GM18517 (cell line): ENCODE measurements around the gene HPGD.

Experiments
- ATAC-seq: cut with Tn5 transposase; IDR thresholded peaks from one replicate; pipeline ENCODE4 v1.9.1; 2021; ENCODE audit warnings: mild to moderate bottlenecking, moderate library complexity; ENCODE audit not compliant: unreplicated experiment

Gene HPGD

DNA sequence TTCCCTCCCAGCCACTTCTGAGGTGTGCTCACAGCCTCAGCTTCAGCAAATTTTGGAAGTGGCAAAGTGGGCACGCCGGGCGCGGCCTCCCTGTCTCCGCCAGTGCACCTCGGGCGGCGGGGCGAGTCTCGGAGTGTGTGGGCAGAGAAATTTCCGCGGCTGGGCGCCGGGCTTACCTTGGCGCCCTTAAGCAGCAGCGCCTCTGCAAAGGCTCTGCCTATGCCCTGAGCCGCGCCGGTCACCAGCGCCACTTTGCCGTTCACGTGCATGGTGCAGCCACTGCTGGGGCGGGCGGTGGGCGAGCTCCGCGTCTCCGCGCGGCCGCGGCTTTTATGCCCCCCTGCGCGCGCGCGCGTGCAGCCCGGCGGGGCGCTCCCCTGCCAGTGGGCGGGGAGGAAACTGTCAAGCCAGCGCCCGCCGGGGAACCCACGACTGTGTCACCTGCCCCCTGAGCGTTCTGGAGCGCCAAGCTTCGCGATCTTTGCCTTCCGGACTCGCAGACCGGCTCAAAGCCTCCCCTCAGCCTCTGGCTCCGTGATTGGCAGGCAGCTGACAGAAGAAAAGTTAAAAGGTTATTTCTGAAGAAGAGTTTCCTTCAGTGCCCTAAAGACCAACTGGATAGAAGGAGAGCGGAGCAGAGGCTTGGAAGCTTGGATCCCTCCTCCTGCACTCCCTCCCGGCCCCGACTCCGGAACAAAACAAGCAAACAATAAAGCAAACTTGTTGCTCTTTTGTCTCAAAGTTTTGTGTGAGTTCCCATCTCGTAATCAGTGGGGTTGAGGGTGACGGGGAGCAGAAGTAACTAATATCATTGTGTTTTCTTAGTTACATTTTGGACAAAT lies at the start of gene HPGD:
TSS of gene HPGD (minus strand) at position 306 of the 842 bp plus-strand sequence. CDS start at position 269, 37 bp downstream.
- peak; percentile 73 for ATAC-seq

DNA sequence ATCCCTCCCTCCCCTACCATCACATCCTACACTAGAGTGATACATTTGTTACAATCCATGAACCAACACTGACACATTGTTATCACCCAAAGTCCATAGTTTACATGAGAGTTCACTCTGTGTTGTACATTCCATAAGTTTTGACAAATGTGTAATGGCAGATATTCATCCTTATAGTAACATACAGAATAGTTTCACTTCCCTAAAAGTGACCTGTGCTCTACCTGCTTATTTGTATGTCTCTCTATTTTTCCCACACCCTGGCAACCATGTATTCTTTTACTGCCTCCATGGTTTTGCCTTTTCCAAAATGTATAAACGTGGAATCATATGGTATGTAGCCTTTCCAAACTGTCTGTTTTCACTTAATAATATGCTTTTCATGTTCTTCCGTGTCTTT lies 42.2 kb upstream of the HPGD start:
- ATAC-seq = no peak

DNA sequence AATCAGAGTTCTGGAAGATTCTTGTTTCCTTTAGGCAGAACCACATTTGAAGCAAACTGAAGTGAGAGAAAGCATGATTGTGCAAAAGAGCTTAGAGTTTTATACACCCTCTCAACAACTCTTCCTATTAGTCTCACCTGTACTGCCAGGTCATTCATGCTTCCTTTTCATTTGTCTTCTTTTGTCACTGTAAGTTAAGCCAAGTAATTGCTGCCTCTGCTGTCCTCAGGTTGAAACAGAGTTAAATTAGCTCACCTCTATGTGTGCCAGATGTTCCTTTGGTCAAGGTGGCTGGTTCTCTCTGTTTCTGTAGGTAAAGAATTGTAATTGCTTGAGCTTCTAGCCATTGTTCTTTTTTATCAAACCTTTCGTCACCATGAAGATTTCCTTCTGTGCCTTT lies 41.1 kb upstream of the HPGD start:
- ATAC-seq = no peak

- no peak for ATAC-seq
These were observed 39.3 kb upstream of the HPGD start for GRCh38 chr4:174561560-174561959.

GRCh38 chr4:174559894-174560293 lies 37.6 kb upstream of the HPGD start:
- ATAC-seq = no peak

- ATAC-seq = no peak
These were observed 33.7 kb upstream of the HPGD start for GRCh38 chr4:174555789-174556630.

GRCh38 chr4:174554231-174554728 lies 32.0 kb upstream of the HPGD start:
- ATAC-seq = no peak

- ATAC-seq = no peak
These were observed 31.5 kb upstream of the HPGD start for GRCh38 chr4:174553828-174554227.

GRCh38 chr4:174553031-174553430 lies 30.7 kb upstream of the HPGD start:
- ATAC-seq = no peak

DNA sequence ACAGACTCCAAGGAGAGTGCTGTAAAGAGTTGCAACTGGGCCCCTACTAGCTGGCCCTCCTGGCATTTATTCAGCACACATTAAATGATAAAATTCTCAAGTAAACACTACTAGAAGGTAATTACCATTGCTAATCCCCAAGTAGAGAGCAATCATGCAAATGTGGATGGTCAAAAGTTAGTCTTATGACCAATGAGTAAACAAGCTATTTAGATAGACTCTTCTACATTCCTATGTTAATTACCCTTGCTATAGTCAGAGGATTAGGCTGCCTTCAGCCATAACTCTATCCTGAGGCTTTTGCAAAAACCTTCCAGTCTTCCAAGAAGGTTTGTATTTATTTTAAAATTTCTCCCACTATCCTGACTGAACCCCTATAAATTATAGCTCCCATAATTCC lies 28.3 kb upstream of the HPGD start:
- no peak for ATAC-seq

GRCh38 chr4:174549721-174550120 lies 27.4 kb upstream of the HPGD start:
- no peak for ATAC-seq

DNA sequence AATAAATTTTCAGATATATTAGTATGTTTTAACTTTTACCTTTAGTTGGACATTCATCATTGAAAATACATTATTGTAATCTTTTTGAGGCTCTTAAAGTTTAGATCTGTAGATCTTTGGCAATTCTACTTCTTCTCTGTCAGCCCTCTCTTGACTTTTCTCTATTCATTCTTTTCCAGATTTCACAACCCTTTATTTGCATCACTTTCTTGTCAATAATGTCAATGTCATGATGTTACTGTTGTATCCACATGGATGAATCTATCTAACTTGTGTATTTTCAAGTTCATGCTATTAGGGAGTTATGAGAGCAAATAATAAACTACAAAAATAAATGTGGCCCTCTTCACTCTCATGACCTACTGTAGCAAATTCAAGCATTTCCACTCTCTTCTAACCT lies 23.0 kb upstream of the HPGD start:
- no peak for ATAC-seq

GRCh38 chr4:174544496-174544895 lies 22.2 kb upstream of the HPGD start:
- ATAC-seq = no peak

GRCh38 chr4:174540175-174540574 lies 17.9 kb upstream of the HPGD start:
- ATAC-seq = no peak

DNA sequence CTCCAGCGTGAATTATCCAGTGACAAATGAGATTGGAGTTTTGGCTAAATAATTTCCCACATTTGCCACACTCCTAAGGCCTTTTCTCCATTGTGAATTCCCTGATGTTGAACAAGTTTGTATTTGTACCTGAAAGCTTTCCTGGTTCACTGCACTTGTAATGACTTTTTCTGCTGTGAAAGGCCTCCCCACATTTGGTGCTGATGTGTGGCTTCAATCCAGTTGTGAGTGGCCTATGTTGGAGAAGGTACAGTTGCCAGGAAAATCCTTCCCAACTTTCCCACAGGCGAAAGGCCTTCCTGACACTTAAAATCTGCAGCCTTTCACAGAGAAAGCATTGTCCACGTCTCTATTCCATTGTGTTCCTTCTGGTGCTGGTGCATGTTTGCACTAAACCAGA lies 17.3 kb upstream of the HPGD start:
- no peak for ATAC-seq

GRCh38 chr4:174538876-174539250 lies 16.6 kb upstream of the HPGD start:
- no peak for ATAC-seq

DNA sequence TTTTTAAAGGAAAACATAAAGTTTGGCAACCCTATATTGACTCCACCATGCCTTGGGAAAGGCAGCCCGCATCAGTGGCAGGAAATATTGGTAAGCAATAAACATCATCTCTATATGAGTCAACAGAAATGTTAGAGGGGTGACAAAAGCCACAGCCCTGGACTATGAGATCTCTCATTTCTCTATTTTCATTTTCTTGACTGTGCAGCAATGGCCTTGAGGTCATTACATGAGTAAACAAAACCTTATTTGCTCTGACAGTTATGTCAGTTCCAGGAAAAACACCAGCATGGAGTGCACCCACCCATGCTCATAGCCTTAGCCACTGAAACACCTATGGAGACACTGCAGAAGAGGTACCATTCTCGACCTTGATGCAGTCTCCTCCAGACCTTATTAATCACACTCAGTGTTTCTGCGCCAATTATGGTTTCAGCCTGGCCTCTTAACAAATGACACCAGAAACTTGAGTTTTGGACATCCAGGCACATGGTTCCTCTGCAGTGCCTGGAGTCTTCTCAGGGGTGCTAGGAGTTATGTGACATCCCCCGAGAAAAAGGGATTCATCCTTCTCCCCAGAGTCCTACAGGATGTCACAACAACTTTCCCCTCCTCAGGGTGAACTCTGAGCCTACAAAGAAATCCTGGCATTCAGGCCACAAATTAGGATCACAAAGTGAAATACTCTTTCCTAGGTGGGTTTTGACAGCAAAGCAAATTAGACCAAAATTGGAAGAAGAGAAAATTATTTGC lies 16.0 kb upstream of the HPGD start:
- ATAC-seq = peak; percentile 98

DNA sequence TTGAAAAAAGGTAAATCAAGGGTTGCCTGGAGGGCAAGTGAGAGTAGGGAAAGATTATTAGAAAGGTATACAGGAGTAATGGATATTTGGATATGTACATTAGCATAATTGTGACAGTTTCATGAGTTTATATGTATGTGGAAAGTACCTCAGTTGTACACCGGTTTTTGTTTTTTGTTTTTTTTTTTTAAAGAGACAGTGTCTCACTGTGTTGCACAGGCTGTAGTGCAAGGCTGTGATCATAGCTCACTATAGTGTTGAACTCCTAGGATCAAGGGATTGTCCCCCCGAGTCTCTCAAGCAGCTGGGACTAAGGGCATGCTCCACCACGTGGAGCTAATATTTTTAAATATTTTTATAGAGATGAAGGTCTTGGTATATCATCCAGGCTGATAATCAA lies 15.3 kb upstream of the HPGD start:
- peak; percentile 43 for ATAC-seq

- ATAC-seq = no peak
These were observed 12.2 kb upstream of the HPGD start for GRCh38 chr4:174534461-174534860.

GRCh38 chr4:174532445-174532844 lies 10.2 kb upstream of the HPGD start:
- no peak for ATAC-seq

DNA sequence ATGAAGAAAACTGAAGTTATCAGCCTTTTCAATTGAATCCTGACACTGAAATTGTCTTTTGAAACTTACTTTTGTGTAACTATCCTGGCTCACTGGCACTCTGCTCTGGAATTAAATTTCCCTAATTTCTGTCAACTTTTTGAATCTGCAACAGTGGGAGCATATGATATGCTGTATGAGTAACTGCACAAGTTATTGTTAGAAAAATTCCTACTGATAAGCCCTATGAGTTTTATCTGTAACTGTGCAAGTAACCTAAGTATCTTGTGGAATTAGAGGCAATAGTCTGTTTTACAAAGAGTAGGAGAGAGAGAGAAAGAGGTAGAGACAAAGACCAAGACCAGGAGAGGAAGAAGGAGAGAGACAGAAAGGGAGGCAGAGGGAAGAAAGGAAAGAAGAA lies 9.2 kb upstream of the HPGD start:
- no peak for ATAC-seq
